GM19467 (cell line): ENCODE results near the gene CABLES2.

ENCODE experiments used
- ATAC-seq: cut with Tn5 transposase; IDR thresholded peaks from one replicate; pipeline ENCODE4 v1.9.1; 2021; ENCODE audit warnings: mild to moderate bottlenecking, moderate library complexity; ENCODE audit not compliant: unreplicated experiment

CABLES2 gene

GRCh38 chr20:62419759-62420158 is 12.7 kb upstream of the CABLES2 start:
- no peak for ATAC-seq

- ATAC-seq, result no peak
These were observed 11.8 kb upstream of the CABLES2 start for GRCh38 chr20:62418709-62419487.

DNA sequence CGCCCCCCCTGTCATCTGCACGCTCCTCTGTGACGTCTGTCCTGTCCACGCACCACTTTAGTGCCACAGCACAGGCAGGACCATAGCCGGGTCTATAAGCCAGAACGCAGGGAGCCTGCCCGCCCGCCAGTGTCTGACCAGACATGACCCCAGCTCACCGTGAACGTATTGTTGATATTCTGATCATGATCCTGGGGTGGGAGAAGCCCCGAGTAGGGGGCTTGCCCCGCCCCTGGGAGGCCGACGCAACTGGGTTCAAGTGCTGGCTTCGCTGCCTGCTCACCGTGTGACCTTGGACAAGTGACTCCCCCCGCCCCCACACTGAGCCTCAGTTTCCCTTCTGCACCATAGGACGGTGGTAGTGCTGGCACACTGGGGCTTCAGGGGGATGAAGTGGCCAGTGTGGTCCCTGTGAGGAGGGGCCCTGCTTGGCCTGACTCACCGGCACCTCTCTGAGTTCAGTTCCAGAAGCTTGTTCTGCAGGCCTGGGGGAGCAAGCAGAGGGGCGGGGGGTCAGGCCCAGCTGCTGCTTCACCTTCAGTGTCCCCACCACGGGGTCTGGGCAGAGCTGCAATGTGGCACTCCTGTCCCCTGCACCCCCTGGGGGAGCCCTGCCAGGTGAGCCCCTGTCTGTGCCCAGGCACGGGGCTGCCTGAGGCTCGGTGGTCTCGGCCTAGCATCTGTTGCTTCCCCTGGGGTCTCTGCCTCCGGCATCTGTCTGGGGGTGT is 11.1 kb upstream of the CABLES2 start:
- ATAC-seq, result no peak

DNA sequence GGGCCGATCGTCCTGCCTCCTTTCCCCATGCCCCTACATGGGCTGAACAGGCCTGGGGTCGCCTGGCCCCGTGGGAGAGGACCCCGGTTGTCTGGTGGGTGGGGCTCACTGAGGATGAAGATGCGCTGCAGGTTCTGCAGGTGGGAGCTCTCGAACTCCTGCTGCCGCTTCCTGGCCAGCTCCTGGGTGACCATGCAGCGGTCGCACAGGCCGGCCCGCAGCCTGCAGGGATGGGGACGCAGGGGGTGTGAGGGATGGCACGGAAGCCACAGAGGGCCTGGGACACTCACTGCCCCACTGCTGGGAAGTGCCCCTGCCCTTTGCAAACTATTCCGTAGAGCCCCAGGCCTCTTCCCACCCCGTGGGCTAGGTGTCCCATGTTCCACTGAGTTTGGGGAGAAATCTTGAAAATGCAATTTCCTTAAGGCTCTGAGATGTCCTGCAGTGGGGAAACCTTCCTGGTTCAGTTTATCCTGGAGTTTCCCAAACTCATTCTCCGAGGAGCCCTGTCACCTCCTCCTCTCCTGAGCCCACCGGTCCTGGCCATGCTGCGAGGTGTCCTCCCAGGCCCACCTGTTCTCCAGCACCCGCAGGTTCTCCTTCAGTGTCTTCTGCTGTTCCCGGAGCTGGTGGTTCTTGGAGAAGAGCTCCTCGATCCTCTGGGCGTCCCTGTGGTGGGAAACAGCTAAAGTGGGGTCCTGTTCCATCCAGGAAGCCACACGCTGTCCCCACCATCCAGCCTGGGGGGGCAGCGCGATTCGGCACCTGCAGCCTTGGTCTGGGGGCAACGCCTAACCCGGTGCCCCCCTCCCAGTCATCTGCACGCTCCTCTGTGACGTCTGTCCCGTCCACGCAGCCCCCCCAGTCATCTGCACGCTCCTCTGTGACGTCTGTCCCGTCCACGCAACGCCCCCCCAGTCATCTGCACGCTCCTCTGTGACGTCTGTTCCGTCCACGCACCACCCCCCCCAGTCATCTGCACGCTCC is 9.9 kb upstream of the CABLES2 start:
- no peak for ATAC-seq

- no peak for ATAC-seq
These were observed 8.4 kb upstream of the CABLES2 start for GRCh38 chr20:62415354-62416111.

DNA sequence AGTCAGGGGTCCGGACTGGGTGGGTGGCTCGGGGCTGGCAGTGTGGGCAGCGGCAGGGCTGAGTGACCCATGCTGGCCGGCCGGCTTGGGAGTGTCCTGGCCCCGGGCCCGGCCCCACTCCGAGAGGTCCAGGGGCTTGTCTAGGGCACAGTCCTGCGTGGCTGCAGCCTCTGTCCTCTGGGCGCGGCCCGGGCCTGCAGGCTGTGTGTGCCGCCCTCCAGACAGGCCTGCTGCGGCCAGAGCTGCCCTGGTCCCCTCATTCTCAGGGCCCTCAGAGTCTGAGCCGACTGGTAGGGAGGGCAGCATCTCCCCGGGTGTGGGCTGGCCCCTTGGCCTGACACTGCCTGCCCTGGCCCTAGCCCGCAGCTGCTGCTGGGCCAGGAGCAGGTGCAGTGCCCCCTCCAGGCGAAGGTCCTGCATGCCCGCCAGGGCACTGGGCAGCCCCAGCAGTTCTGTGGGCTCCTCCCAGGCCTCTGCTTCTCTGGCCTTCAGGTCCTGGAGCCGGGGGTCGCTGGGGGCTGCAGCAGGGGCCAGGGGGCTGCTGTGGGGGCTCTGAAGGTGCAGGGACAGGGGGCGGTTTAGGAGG is 6.9 kb upstream of the CABLES2 start:
- no peak for ATAC-seq

GRCh38 chr20:62413025-62413570 is 6.0 kb upstream of the CABLES2 start:
- no peak for ATAC-seq

GRCh38 chr20:62412194-62413024 is 5.3 kb upstream of the CABLES2 start:
- no peak for ATAC-seq

DNA sequence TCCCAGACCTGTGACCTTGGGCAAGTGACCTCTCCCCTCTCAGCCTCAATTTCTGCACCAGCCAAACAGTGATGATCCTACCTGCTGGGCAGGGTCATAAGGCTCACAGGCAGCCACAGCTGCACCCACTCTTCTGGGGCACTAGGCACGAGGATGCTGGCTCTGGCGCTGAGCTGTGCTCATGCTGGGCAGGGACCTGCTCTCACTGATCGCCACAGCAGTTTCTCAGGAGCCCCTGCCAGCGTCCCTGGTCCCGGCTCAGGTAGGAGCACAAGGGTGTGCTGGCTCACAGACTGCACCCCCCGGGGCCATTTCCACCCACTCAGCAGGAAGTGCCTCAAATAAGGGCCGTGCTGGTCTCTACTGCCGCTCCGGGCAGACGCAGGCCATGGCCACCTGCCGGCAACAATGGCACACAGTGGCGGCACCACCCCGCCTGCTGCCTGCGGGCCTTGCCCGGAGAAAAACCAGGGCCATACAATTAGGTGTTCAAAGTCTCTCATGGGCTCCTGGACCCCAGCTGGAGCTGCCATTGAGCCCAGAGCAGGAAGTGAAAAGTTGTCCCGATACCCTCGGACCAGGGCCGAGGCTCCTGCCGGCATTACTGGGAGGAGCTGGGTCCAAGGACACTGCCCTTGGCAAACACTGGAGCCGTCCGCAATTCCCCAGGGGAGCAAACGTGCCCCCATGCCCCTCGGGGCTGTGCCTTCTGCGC is 4.6 kb upstream of the CABLES2 start:
- no peak for ATAC-seq

DNA sequence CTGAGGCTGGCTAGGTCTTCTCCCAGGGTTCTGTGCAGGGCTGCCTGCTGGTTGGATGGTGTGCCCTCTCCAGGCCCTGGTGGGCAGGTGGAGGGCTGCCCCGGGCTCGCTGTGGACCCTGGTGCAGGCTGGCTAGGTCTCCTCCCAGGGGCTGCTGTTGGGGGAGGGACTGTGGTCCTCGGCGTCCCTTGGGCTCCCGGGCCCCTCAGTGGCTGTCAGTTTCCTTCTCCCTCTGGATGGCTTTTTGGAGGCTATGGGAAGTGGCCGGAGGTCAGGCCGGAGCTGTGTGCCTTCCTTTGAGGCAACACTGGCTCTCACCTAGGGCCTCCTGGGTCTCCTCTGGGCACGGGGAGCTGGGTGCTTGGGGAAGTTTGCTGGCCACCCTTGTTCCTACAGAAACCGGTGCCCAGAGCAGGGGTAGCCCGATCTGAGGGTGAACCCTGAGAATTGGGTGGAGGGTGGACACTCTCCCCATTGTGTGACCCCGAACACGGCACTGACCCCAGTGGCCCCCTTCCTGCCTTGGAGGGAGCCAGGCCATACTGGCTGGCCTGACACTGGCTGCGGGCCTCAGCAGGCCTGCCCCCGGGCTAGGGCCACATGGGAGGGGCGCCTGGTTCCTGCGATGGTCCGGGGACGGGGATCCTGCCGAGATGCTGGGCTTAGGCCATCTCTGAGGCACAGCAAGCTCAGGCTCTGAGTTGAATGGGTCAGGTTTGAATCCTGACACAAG is 3.8 kb upstream of the CABLES2 start:
- ATAC-seq, result no peak

DNA sequence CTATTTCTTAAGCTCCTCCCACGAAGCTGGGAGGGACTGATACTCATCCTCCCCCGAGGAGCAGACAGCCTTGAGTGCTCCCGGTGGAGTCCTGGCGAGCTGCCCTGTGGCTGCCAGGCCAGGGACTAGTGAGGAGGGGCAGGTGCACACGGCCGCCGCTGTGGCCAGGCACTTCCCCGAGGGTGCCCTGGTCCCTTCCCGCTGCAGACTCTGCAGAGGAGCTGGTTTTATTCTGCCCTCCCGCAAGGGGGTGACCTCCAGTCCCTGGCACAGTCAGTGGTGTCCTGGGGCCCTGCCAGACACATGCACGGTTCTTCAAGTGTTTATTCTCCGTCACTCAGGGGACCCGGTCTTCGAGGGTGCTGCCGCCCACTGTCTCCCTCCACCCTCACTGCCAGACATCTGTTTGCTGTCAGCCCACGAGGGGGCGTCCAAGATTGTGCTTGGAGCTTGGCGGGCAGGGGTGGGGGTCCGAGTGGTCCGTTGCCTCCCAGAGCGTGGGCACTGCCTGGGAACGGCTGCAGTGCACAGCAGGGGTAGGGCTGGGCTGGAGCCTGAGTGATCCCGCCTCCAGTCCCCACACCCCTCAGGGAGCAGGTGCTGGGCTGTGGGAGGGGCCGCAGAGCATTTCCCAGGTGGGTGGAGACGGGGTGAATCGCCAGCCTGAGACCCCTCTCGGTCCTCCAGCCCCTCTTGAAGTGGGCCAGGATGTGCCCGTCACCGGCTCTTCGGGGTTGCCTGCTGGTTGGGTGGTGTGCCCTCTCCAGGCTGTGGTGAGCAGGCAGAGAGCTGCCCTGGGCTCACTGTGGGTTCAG is 3.1 kb upstream of the CABLES2 start:
- no peak for ATAC-seq

- ATAC-seq, result no peak
These were observed 2.2 kb upstream of the CABLES2 start for GRCh38 chr20:62409086-62409853.

GRCh38 chr20:62408640-62409039 is 1.6 kb upstream of the CABLES2 start:
- no peak for ATAC-seq

DNA sequence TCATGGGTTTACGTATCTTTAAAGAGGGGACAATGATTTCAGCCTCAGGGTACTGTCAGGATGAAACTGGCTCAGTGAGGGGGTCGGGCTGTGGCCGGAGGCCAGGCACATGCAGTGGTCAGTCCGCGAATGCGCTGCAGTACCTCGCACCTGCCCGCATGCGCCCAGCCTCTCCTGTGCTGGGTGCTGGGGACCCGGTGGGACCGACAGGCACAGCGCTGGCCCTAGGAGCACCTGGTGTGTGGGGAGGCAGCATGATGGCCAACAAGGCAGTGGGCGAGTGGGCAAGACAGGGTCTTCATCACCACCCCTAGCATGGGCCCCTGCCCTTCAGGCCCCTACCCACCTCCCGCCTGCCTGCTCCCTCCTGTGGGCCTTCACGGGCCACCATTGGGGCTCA is 970 bp upstream of the CABLES2 start:
- ATAC-seq, result no peak

GRCh38 chr20:62406635-62407176 is 379 bp downstream of the CABLES2 start:
- no peak for ATAC-seq
